Measurements from ENCODE around the gene SPECC1. TPM values are rescaled to one million over a fixed set of nuclear protein-coding genes. Genes with fewer than 3 reads are reported as not detected.

SPECC1 gene
- total RNA-seq, 1 experiment from 2014 or later: 43.5 TPM

- no peak overlapping the region for H3K4me3 ChIP-seq (replicated peaks in 1 of 2; ENCODE audit: low read depth in 1 of 2, low read length in 2 of 2)
- ChIA-PET POLR2A (no interaction called here), RAD21 (ENCODE audit: low non-redundant PET in 1 of 2, low total read pairs in 2 of 2, uncharacterized antibody in 2 of 2, unreplicated experiment in 2 of 2) (no interaction called here), CTCF (no interaction called here)
- peaks cover 7 to 9% of the 10 kb centered on the region in 2 experiments; a peak in 2 of 4 replicates for H3K4me1 ChIP-seq (ENCODE audit: control insufficient read depth in 1 of 2, insufficient read depth in 2 of 2, low read length in 2 of 2)
- H3K79me2 ChIP-seq (ENCODE audit: insufficient read depth, low read length): no peaks in the 10 kb centered on the region
- no peaks in the 10 kb centered on the region for H3K9me2 ChIP-seq (ENCODE audit: insufficient read depth)
- no TSS peak for BruUV-seq (replicated peaks)
- no peak overlapping the region for H3K27ac ChIP-seq (ENCODE audit: low read depth, low read length)
- ATAC-seq (no peak), DNase-seq (ENCODE audit: low read depth, low spot score) (no peak)
- no peak overlapping the region for H2AFZ ChIP-seq (ENCODE audit: low read depth, low read length, poor library complexity, severe bottlenecking)
- H3K4me2 ChIP-seq (ENCODE audit: low read length): no peak overlapping the region
- H4K20me1 ChIP-seq (ENCODE audit: insufficient read depth): no peaks in the 10 kb centered on the region
- H3K9me3 ChIP-seq (ENCODE audit: control insufficient read depth in 1 of 2, insufficient read depth in 1 of 2, low read depth in 1 of 2, low read length in 2 of 2): no peaks in the 10 kb centered on the region
- no peaks in the 10 kb centered on the region for H3K36me3 ChIP-seq (ENCODE audit: control insufficient read depth in 1 of 2, insufficient read depth in 2 of 2, low read length in 2 of 2)
- TF ChIP-seq SIN3A (IDR thresholded peaks at IDR 0.05; ENCODE audit: low read depth) (no peak), JUND (IDR thresholded peaks at IDR 0.05) (no peak), ZFX (IDR thresholded peaks at IDR 0.05) (no peak)
- H3K9ac ChIP-seq (ENCODE audit: low read length): no peak overlapping the region
- no peaks in the 10 kb centered on the region for H3K27me3 ChIP-seq (ENCODE audit: insufficient read depth, low read length)
- intact Hi-C loops (cut with micrococcal nuclease): no loop called here
These were observed 258.3 kb downstream of the SPECC1 start for GRCh38 chr17:20267459-20267842.

GRCh38 chr17:20270369-20270768 is 261.2 kb downstream of the SPECC1 start:
- ATAC-seq: no peak
- Histone ChIP-seq H2AFZ (ENCODE audit: low read depth, low read length, poor library complexity, severe bottlenecking) (no peak overlapping the region), H3K27ac (ENCODE audit: low read depth, low read length) (no peak overlapping the region), H3K27me3 (ENCODE audit: insufficient read depth, low read length) (no peaks in the 10 kb centered on the region), H3K9me2 (ENCODE audit: insufficient read depth) (no peaks in the 10 kb centered on the region), H3K9ac (ENCODE audit: low read length) (no peak overlapping the region), H3K9me3 (ENCODE audit: control insufficient read depth in 1 of 2, insufficient read depth in 1 of 2, low read depth in 1 of 2, low read length in 2 of 2) (no peaks in the 10 kb centered on the region), H3K4me1 (ENCODE audit: control insufficient read depth in 1 of 2, insufficient read depth in 2 of 2, low read length in 2 of 2) (peaks cover 7 to 9% of the 10 kb centered on the region in 2 experiments; a peak in 2 of 4 replicates), H3K4me2 (ENCODE audit: low read length) (no peak overlapping the region), H4K20me1 (ENCODE audit: insufficient read depth) (no peaks in the 10 kb centered on the region), H3K4me3 (replicated peaks in 1 of 2; ENCODE audit: low read depth in 1 of 2, low read length in 2 of 2) (no peak overlapping the region), H3K79me2 (ENCODE audit: insufficient read depth, low read length) (no peaks in the 10 kb centered on the region), H3K36me3 (ENCODE audit: control insufficient read depth in 1 of 2, insufficient read depth in 2 of 2, low read length in 2 of 2) (no peaks in the 10 kb centered on the region)
- TF ChIP-seq POLR2A (IDR thresholded peaks at IDR 0.05; ENCODE audit: borderline replicate concordance, extremely low read depth, insufficient read depth, insufficient read length) (no peak), ZBTB33 (IDR thresholded peaks at IDR 0.05; ENCODE audit: extremely low read depth, insufficient replicate concordance, low read length) (no peak), TCF7L2 (IDR thresholded peaks at IDR 0.05; ENCODE audit: borderline replicate concordance, extremely low read depth, insufficient read depth, insufficient read length) (no peak)
- intact Hi-C loops (cut with micrococcal nuclease): no loop called here
- RAD21 ChIA-PET (ENCODE audit: low non-redundant PET in 1 of 2, low total read pairs in 2 of 2, uncharacterized antibody in 2 of 2, unreplicated experiment in 2 of 2): no interaction called here
- POLR2A ChIA-PET: no interaction called here
- no peak for DNase-seq (ENCODE audit: low read depth, low spot score)
- no TSS peak for BruUV-seq (replicated peaks)
- CTCF ChIA-PET: no interaction called here

Measured in HCT116 (cell line).